ENCODE results near the gene HSD17B14.

DNA sequence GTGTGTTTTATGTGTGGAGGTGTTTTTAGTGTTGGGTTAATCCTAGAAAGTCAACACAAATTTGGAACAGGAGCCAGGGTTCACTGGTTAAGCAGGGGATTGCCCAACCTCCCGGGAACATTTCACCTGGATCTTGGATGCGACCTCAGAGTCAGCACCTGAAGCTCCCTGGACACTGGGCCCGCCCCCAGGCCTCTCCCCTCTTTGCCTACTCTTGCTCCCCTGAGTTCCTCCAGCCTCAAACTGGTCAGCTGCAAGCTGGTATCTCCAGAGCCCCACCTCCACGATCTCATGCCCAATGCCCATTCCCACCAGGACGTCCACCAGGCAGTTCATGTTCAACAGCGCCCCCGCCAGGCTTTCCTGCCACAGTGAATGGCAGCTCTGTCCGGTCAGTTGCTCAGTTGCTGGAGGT is 9.7 kb downstream of the HSD17B14 start:
- TF ChIP-seq CTCF (IDR thresholded peaks at IDR 0.05), result no peak
- no peak for TF ChIP-seq POLR2A (IDR thresholded peaks at IDR 0.05)
